WTC11 (cell line): ENCODE results near the gene SDHC. TPM values are rescaled to one million over a fixed set of nuclear protein-coding genes. Genes with fewer than 3 reads are reported as not detected.

Experiments
- ATAC-seq: fragments of 200-7000 bp; cut with Tn5 transposase; 2 replicates; pipeline ENCODE4 v1.10.0; 2021; ENCODE audit warnings: mild to moderate bottlenecking, moderate library complexity
- CTCF ChIA-PET: fragments of 300-600 bp; sonication (Branson Sonifier 250); formaldehyde crosslinking; loops from one replicate; lab custom pipeline; 2021; ENCODE audit warnings: antibody characterized with exemption; lab: Charles Lee
- POLR2A ChIA-PET: fragments of 350-600 bp; sonication (Branson Sonifier 250); formaldehyde crosslinking; loops from one replicate; lab custom pipeline; 2021; ENCODE audit warnings: antibody characterized with exemption; lab: Charles Lee
- DNase-seq: peaks from one replicate; pipeline ENCODE4 v3.0.0; 2021; ENCODE audit warnings: low spot score
- H3K27ac Mint-ChIP-seq: 2 replicates; pipeline ENCODE4 v1.8.0; 2021; ENCODE audit warnings: mixed read lengths
- H3K27me3 Mint-ChIP-seq: 2 replicates; pipeline ENCODE4 v1.8.0; 2021; ENCODE audit warnings: low read depth, mild to moderate bottlenecking, moderate library complexity, mixed read lengths
- H3K36me3 Mint-ChIP-seq: 2 replicates; pipeline ENCODE4 v1.8.0; 2021; ENCODE audit warnings: mixed read lengths
- H3K4me1 Mint-ChIP-seq: 2 replicates; pipeline ENCODE4 v1.8.0; 2022; ENCODE audit warnings: mixed read lengths
- H3K4me3 Mint-ChIP-seq: 2 replicates; pipeline ENCODE4 v1.8.0; 2021; ENCODE audit warnings: mild to moderate bottlenecking, moderate library complexity, mixed read lengths
- H3K9me3 Mint-ChIP-seq: 2 replicates; pipeline ENCODE4 v1.8.0; 2021; ENCODE audit warnings: mixed read lengths
- ATF1 ChIP-seq: sonication (generic); formaldehyde crosslinking; IDR thresholded peaks from 2 replicates; pipeline ENCODE4 v1.8.1; 2023; ENCODE audit warnings: mild to moderate bottlenecking, moderate library complexity, missing genetic modification reagents
- ELF4 ChIP-seq: sonication (generic); formaldehyde crosslinking; IDR thresholded peaks from 2 replicates; pipeline ENCODE4 v1.8.1; 2022; ENCODE audit warnings: low read depth, mild to moderate bottlenecking, moderate library complexity, missing genetic modification reagents
- ESRRA ChIP-seq: sonication (generic); formaldehyde crosslinking; IDR thresholded peaks from 2 replicates; pipeline ENCODE4 v1.8.1; 2022; ENCODE audit warnings: mild to moderate bottlenecking, missing genetic modification reagents, borderline replicate concordance
- ETV6 ChIP-seq: sonication (generic); formaldehyde crosslinking; IDR thresholded peaks from 2 replicates; pipeline ENCODE4 v1.8.1; 2022; ENCODE audit warnings: mild to moderate bottlenecking, missing genetic modification reagents
- FOXK1 ChIP-seq: sonication (generic); formaldehyde crosslinking; IDR thresholded peaks from 2 replicates; pipeline ENCODE4 v1.8.0; 2022; ENCODE audit warnings: mild to moderate bottlenecking, moderate library complexity, missing genetic modification reagents
- FOXP1 ChIP-seq: sonication (generic); formaldehyde crosslinking; IDR thresholded peaks from 2 replicates; pipeline ENCODE4 v1.8.0; 2022; ENCODE audit warnings: missing genetic modification reagents, mild to moderate bottlenecking, moderate library complexity, borderline replicate concordance
- GRHL2 ChIP-seq: fragments of 250-450 bp; sonication (Bioruptor Pico); IDR thresholded peaks from 2 replicates; pipeline ENCODE4 v1.8.0; 2022; ENCODE audit warnings: mild to moderate bottlenecking, moderate library complexity; ENCODE audit not compliant: insufficient replicate concordance, severe bottlenecking
- GTF2I ChIP-seq: fragments of 250-450 bp; sonication (Bioruptor Pico); conservative IDR thresholded peaks from 2 replicates; pipeline ENCODE4 v1.4.0; 2021; ENCODE audit warnings: mild to moderate bottlenecking
- IRF2 ChIP-seq: sonication (generic); formaldehyde crosslinking; IDR thresholded peaks from 2 replicates; pipeline ENCODE4 v1.8.0; 2022; ENCODE audit warnings: low read depth, missing genetic modification reagents, borderline replicate concordance
- JAZF1 ChIP-seq: fragments of 250-450 bp; sonication (Bioruptor Pico); IDR thresholded peaks from 2 replicates; pipeline ENCODE4 v1.9.0; 2021; ENCODE audit warnings: moderate library complexity, mild to moderate bottlenecking, inconsistent platforms
- NFATC4 ChIP-seq: fragments of 250-450 bp; sonication (Bioruptor Pico); IDR thresholded peaks from 2 replicates; pipeline ENCODE4 v1.9.0; 2021; ENCODE audit warnings: mild to moderate bottlenecking
- NFYB ChIP-seq: sonication (generic); formaldehyde crosslinking; conservative IDR thresholded peaks from 2 replicates; pipeline ENCODE4 v1.8.0; 2022; ENCODE audit warnings: low read depth, missing genetic modification reagents
- NR2C2 ChIP-seq: sonication (generic); formaldehyde crosslinking; IDR thresholded peaks from 2 replicates; pipeline ENCODE4 v1.8.0; 2022; ENCODE audit warnings: mild to moderate bottlenecking, missing genetic modification reagents
- PRRX2 ChIP-seq: fragments of 250-450 bp; sonication (Bioruptor Pico); IDR thresholded peaks from 2 replicates; pipeline ENCODE4 v1.8.0; 2021; ENCODE audit warnings: mild to moderate bottlenecking
- RELA ChIP-seq: sonication (generic); formaldehyde crosslinking; IDR thresholded peaks from 2 replicates; pipeline ENCODE4 v1.8.1; 2022; ENCODE audit warnings: missing genetic modification reagents, mild to moderate bottlenecking, borderline replicate concordance
- SMAD3 ChIP-seq: sonication (generic); formaldehyde crosslinking; IDR thresholded peaks from 2 replicates; pipeline ENCODE4 v1.8.0; 2022; ENCODE audit warnings: missing genetic modification reagents, mild to moderate bottlenecking, borderline replicate concordance
- ZNF416 ChIP-seq: fragments of 250-450 bp; sonication (Bioruptor Pico); IDR thresholded peaks from 2 replicates; pipeline ENCODE4 v1.9.0; 2021; ENCODE audit warnings: mild to moderate bottlenecking, inconsistent platforms
- ZNF423 ChIP-seq: fragments of 250-450 bp; sonication (Bioruptor Pico); IDR thresholded peaks from 2 replicates; pipeline ENCODE4 v2.1.2; 2022; ENCODE audit warnings: mild to moderate bottlenecking, moderate library complexity
- total RNA-seq: library from RNA; stranded (reverse); gene quantifications from 3 replicates; pipeline ENCODE4 v1.2.3, GENCODE V29; 2021
- TF ChIP-seq, protein P1 (sequence below): fragments of 250-450 bp; sonication (Bioruptor Pico); IDR thresholded peaks from 2 replicates; pipeline ENCODE4 v1.9.0; 2021; ENCODE audit warnings: mild to moderate bottlenecking, borderline replicate concordance
- TF ChIP-seq, protein P2 (sequence below): sonication (generic); formaldehyde crosslinking; IDR thresholded peaks from 2 replicates; pipeline ENCODE4 v1.8.1; 2023; ENCODE audit warnings: mild to moderate bottlenecking, missing genetic modification reagents, borderline replicate concordance
- TF ChIP-seq, protein P3 (sequence below): sonication (generic); formaldehyde crosslinking; IDR thresholded peaks from 2 replicates; pipeline ENCODE4 v1.8.0; 2023; ENCODE audit warnings: missing genetic modification reagents
- TF ChIP-seq, protein P4 (sequence below): fragments of 250-450 bp; sonication (Bioruptor Pico); IDR thresholded peaks from 2 replicates; pipeline ENCODE4 v1.9.0; 2021; ENCODE audit warnings: mild to moderate bottlenecking
- TF ChIP-seq, protein P5 (sequence below): fragments of 200-600 bp; IDR thresholded peaks from 2 replicates; pipeline ENCODE4 v1.8.0; 2022; ENCODE audit warnings: antibody characterized with exemption
- TF ChIP-seq, protein P6 (sequence below): fragments of 250-450 bp; sonication (Bioruptor Pico); IDR thresholded peaks from 2 replicates; pipeline ENCODE4 v1.9.0; 2021; ENCODE audit warnings: moderate library complexity, mild to moderate bottlenecking, inconsistent platforms, borderline replicate concordance

SDHC gene
- total RNA-seq, 1 experiment from 2014 or later = 193 TPM

DNA sequence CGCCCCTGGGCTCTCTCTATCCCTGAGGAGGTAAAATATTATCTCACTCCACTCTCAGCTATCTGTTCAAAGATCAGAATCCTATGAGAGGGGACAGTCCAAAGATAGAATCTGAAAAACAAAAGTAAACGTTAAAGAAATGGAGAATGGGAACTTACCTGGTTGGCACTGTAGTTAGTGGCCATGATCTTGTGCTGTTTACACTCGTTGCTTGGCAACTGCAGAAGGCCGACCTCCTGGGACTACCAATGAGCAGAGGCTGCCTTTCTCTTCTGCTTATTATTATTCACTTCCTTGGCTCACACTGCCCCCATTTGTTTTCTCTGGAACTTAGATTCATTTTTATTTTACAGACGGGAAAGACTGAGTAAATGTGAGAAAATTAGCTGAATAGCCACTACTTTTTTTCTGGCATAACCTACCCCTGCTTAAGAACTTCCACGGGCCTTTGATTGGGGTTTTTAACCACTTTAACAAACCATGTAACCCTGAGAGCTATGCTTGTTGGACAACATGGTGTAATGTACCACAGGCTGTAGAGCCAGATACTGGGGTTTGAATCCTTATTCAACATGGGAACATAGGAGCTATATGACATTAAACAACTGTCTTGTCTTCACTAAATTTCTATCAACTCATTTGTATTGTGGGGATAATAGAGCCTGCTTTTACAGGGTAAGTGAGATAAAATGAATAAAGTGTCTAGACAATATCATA, 53.7 kb downstream of the SDHC start, which contains the start of gene CFAP126 (continued):
- TF ChIP-seq, protein P1, sequence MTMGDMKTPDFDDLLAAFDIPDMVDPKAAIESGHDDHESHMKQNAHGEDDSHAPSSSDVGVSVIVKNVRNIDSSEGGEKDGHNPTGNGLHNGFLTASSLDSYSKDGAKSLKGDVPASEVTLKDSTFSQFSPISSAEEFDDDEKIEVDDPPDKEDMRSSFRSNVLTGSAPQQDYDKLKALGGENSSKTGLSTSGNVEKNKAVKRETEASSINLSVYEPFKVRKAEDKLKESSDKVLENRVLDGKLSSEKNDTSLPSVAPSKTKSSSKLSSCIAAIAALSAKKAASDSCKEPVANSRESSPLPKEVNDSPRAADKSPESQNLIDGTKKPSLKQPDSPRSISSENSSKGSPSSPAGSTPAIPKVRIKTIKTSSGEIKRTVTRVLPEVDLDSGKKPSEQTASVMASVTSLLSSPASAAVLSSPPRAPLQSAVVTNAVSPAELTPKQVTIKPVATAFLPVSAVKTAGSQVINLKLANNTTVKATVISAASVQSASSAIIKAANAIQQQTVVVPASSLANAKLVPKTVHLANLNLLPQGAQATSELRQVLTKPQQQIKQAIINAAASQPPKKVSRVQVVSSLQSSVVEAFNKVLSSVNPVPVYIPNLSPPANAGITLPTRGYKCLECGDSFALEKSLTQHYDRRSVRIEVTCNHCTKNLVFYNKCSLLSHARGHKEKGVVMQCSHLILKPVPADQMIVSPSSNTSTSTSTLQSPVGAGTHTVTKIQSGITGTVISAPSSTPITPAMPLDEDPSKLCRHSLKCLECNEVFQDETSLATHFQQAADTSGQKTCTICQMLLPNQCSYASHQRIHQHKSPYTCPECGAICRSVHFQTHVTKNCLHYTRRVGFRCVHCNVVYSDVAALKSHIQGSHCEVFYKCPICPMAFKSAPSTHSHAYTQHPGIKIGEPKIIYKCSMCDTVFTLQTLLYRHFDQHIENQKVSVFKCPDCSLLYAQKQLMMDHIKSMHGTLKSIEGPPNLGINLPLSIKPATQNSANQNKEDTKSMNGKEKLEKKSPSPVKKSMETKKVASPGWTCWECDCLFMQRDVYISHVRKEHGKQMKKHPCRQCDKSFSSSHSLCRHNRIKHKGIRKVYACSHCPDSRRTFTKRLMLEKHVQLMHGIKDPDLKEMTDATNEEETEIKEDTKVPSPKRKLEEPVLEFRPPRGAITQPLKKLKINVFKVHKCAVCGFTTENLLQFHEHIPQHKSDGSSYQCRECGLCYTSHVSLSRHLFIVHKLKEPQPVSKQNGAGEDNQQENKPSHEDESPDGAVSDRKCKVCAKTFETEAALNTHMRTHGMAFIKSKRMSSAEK (CRISPR knock-in tag) = no peak
- TF ChIP-seq NFYB (CRISPR knock-in tag) (no peak), ESRRA (CRISPR knock-in tag) (no peak), JAZF1 (no peak), ETV6 (CRISPR knock-in tag) (no peak), RELA (no peak), NR2C2 (CRISPR knock-in tag) (no peak), FOXP1 (CRISPR knock-in tag) (no peak)
- TF ChIP-seq, protein P2, sequence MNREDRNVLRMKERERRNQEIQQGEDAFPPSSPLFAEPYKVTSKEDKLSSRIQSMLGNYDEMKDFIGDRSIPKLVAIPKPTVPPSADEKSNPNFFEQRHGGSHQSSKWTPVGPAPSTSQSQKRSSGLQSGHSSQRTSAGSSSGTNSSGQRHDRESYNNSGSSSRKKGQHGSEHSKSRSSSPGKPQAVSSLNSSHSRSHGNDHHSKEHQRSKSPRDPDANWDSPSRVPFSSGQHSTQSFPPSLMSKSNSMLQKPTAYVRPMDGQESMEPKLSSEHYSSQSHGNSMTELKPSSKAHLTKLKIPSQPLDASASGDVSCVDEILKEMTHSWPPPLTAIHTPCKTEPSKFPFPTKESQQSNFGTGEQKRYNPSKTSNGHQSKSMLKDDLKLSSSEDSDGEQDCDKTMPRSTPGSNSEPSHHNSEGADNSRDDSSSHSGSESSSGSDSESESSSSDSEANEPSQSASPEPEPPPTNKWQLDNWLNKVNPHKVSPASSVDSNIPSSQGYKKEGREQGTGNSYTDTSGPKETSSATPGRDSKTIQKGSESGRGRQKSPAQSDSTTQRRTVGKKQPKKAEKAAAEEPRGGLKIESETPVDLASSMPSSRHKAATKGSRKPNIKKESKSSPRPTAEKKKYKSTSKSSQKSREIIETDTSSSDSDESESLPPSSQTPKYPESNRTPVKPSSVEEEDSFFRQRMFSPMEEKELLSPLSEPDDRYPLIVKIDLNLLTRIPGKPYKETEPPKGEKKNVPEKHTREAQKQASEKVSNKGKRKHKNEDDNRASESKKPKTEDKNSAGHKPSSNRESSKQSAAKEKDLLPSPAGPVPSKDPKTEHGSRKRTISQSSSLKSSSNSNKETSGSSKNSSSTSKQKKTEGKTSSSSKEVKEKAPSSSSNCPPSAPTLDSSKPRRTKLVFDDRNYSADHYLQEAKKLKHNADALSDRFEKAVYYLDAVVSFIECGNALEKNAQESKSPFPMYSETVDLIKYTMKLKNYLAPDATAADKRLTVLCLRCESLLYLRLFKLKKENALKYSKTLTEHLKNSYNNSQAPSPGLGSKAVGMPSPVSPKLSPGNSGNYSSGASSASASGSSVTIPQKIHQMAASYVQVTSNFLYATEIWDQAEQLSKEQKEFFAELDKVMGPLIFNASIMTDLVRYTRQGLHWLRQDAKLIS = no peak

DNA sequence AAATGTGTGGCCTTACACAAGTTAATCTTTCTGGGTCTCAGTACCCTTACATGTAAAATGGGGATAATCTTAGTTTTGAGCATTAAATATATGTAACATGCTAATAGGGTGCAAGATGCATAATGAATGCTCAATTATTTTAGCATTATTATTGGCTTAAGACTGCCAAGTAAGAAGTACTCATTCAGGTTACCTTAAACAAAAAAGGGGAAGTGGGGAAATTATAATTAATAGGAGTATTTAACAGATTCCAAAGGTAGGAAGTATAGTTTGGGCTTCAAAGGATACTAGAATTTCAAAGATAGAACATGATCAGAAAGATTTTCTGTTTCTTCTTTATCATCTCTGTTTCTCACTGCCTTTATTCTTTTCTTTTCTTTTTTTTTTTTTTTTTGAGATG, 59.3 kb downstream of the SDHC start:
- no peaks in the 10 kb centered on the region for H3K27me3 Mint-ChIP-seq
- H3K27ac Mint-ChIP-seq = no peak overlapping the region
- ATAC-seq (no peak), DNase-seq (no peak)
- ChIA-PET CTCF (interaction anchor here (1.1 to 1.6 kb wide), 3 partner anchors 67 to 179 kb away, joined by 3 to 6 read pairs (median 5); partner anchors contain the start of gene NDUFS2), POLR2A (no interaction called here)
- no peak for TF ChIP-seq GRHL2 (CRISPR knock-in tag)
- TF ChIP-seq, protein P3, sequence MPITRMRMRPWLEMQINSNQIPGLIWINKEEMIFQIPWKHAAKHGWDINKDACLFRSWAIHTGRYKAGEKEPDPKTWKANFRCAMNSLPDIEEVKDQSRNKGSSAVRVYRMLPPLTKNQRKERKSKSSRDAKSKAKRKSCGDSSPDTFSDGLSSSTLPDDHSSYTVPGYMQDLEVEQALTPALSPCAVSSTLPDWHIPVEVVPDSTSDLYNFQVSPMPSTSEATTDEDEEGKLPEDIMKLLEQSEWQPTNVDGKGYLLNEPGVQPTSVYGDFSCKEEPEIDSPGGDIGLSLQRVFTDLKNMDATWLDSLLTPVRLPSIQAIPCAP (CRISPR knock-in tag) = no peak
- no peak for TF ChIP-seq JAZF1
- TF ChIP-seq NFATC4 = no peak
- TF ChIP-seq, protein P4, sequence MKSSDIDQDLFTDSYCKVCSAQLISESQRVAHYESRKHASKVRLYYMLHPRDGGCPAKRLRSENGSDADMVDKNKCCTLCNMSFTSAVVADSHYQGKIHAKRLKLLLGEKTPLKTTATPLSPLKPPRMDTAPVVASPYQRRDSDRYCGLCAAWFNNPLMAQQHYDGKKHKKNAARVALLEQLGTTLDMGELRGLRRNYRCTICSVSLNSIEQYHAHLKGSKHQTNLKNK (CRISPR knock-in tag) = no peak
- TF ChIP-seq ELF4 (CRISPR knock-in tag) = no peak
- no peak for TF ChIP-seq SMAD3
- no peak for TF ChIP-seq IRF2 (CRISPR knock-in tag)
- TF ChIP-seq, protein P5, sequence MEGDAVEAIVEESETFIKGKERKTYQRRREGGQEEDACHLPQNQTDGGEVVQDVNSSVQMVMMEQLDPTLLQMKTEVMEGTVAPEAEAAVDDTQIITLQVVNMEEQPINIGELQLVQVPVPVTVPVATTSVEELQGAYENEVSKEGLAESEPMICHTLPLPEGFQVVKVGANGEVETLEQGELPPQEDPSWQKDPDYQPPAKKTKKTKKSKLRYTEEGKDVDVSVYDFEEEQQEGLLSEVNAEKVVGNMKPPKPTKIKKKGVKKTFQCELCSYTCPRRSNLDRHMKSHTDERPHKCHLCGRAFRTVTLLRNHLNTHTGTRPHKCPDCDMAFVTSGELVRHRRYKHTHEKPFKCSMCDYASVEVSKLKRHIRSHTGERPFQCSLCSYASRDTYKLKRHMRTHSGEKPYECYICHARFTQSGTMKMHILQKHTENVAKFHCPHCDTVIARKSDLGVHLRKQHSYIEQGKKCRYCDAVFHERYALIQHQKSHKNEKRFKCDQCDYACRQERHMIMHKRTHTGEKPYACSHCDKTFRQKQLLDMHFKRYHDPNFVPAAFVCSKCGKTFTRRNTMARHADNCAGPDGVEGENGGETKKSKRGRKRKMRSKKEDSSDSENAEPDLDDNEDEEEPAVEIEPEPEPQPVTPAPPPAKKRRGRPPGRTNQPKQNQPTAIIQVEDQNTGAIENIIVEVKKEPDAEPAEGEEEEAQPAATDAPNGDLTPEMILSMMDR = no peak
- TF ChIP-seq, protein P6, sequence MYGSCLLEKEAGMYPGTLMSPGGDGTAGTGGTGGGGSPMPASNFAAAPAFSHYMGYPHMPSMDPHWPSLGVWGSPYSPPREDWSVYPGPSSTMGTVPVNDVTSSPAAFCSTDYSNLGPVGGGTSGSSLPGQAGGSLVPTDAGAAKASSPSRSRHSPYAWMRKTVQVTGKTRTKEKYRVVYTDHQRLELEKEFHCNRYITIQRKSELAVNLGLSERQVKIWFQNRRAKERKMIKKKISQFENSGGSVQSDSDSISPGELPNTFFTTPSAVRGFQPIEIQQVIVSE = no peak
- no peak for TF ChIP-seq PRRX2 (CRISPR knock-in tag)
- TF ChIP-seq ZNF416 (CRISPR knock-in tag) = no peak
- TF ChIP-seq GTF2I = no peak
- TF ChIP-seq ATF1 = no peak
- no peak for TF ChIP-seq FOXK1 (CRISPR knock-in tag)
- TF ChIP-seq FOXP1 (CRISPR knock-in tag) = no peak
- no peak for TF ChIP-seq ZNF423 (CRISPR knock-in tag)
- H3K4me3 Mint-ChIP-seq = no peak overlapping the region
- H3K4me1 Mint-ChIP-seq = no peaks in the 10 kb centered on the region
- no peaks in the 10 kb centered on the region for H3K36me3 Mint-ChIP-seq
- no peaks in the 10 kb centered on the region for H3K9me3 Mint-ChIP-seq
